GM04504 (cell line): Measurements from ENCODE around the gene DDX43.
A peak's percentile ranks its signal among the peaks of the same experiment; 100 is the strongest.
"Not testable (repeated sequence)": the region's sequence is repeated elsewhere in the genome, so short reads cannot be mapped to it uniquely, and the experiment has no call there.

Experiments
- DNase-seq: peaks from one replicate; pipeline ENCODE4 v3.0.0-alpha.2; 2012; ENCODE audit warnings: low read depth

DDX43 gene

GRCh38 chr6:73388800-73389512 is 5.7 kb upstream of the DDX43 start:
- peak; percentile 35 for DNase-seq

GRCh38 chr6:73389854-73390253 is 4.8 kb upstream of the DDX43 start:
- no peak for DNase-seq

GRCh38 chr6:73391675-73392074 is 3.0 kb upstream of the DDX43 start:
- DNase-seq, result no peak

- DNase-seq, result not testable (repeated sequence)
Observed at GRCh38 chr6:73392188-73392587, 2.4 kb upstream of the DDX43 start.

GRCh38 chr6:73393278-73393677 is 1.4 kb upstream of the DDX43 start:
- no peak for DNase-seq

GRCh38 chr6:73395875-73396274 is 1.2 kb downstream of the DDX43 start:
- DNase-seq, result no peak

- DNase-seq, result no peak
Observed at GRCh38 chr6:73400656-73401055, 6.0 kb downstream of the DDX43 start.

GRCh38 chr6:73409395-73409794 is 14.8 kb downstream of the DDX43 start:
- DNase-seq, result no peak

- DNase-seq, result no peak
Observed at GRCh38 chr6:73413102-73413501, 18.5 kb downstream of the DDX43 start.

GRCh38 chr6:73418081-73418741 is 23.6 kb downstream of the DDX43 start:
- DNase-seq, result no peak

- DNase-seq, result no peak
Observed at GRCh38 chr6:73421534-73421933, 26.9 kb downstream of the DDX43 start.

- DNase-seq, result no peak
Observed at GRCh38 chr6:73435236-73435635, 40.6 kb downstream of the DDX43 start.

GRCh38 chr6:73443555-73443954 is 48.9 kb downstream of the DDX43 start:
- DNase-seq, result no peak

- no peak for DNase-seq
Observed at GRCh38 chr6:73451223-73452106, 56.8 kb downstream of the DDX43 start.

GRCh38 chr6:73452107-73452461 is 57.5 kb downstream of the DDX43 start, which contains the start of gene CGAS:
TSS of gene CGAS (minus strand) at chr6:73452297. CDS start at chr6:73452181, 116 bp downstream.
- peak; percentile 39 for DNase-seq

GRCh38 chr6:73455865-73456629 is 61.4 kb downstream of the DDX43 start:
- no peak for DNase-seq

GRCh38 chr6:73459474-73459873 is 64.8 kb downstream of the DDX43 start:
- not testable (repeated sequence) for DNase-seq

- no peak for DNase-seq
Observed at GRCh38 chr6:73460056-73460455, 65.4 kb downstream of the DDX43 start.

GRCh38 chr6:73461537-73462350 is 67.1 kb downstream of the DDX43 start, which contains the start of gene MTO1:
TSS of gene MTO1 (plus strand) at chr6:73461737. CDS start at chr6:73461855, 118 bp downstream.
- peak; percentile 77 for DNase-seq
